Posterior cingulate gyrus (tissue), 11 donors: ENCODE data around the gene CEPT1.

Experiments used
- DNase-seq, 10 donors: peaks; one replicate each; pipeline versions ENCODE4 v3.0.0 to v3.0.0-alpha.2; 2020 to 2021; ENCODE audit warnings: mixed read lengths in 3 of 10
- intact Hi-C: fragments of 100-400 bp; cut with DNase I; formaldehyde crosslinking; loops from one replicate; pipeline ENCODE4 v1.15.1; 2023

The CEPT1 gene

DNA sequence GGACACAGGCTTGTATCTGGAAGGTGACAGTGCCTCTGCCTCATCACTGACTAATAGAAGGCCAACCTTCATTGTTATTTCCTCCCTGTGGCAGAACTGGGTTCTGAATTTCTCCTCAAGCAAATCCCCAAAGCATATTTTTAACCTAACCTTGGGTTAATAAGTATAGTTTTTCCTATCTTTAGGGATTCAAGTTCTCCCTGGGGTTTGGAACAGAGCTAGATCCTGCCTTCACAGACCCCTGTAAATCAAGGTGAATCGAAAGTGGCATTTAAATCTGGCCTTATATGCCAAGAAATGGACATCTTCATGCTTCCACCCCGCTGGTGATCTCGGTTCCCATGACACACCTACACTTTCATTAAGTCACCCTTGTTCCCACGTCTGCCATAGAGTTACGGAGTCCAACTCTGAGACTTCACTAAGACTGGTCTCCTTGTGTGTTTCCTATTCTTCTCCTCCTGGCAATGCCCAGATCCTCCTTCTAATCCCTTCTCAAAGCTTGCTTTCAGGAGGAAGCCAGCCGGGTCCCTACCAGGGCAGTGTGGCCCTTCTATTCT, 83.2 kb downstream of the CEPT1 start:
- intact Hi-C loops, result loop anchor here (1.0 kb wide), 1 partner anchor 176 kb away; no protein-coding TSS in a partner anchor
- no peak for DNase-seq

DNA sequence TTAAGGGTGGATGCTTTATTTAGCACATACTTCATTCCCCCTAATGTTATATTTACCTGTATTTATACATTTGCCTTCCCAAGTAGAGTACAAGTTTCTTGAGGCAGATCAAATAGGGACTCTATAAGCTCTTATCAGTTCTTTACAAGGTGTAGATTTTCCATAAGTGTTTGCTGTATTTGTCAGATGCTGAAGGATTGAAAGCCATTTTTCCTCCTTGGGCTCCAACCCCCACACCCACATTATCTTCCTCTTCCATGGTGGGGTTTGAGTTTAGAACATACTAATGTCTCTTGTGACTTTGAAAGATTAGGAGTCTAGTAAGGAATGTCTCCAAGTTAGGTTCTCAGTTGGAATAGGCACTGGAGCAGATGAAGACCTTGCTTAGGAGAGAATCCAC, 85.1 kb downstream of the CEPT1 start:
- no peak for DNase-seq
- intact Hi-C loops, result loop anchor here (5.0 kb wide), 1 partner anchor 107 kb away; no protein-coding TSS in a partner anchor

DNA sequence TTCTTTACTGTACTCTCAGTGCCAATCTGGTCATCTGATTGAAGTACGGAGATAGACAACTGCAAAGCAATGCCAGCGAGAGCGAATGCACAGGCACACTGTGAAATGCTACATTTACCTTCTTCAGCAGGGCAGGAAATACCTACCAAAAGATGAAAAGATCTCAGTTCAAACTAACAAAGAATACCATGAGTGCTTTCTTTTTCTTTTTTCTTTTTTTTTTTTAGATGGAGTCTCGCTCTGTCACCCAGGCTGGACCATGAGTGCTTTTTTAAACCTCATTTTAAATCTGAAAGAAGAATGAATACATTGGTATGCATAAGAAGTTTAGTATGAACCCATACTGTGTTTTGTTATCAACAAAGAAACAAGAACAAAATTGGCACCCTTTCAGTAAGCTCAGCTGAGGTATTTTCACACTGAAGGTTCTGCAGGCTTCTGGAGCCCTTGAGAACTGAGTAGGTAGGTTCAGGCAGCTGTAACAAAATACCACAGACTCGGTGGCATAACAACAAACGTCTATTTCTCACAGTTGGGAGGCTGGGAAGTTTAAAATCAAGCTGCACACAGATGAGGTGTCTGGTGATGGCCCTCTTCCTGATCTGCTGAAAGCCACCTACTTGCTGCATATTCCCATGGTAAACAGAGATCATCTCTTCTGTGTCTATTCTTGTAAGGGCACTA, 85.8 kb downstream of the CEPT1 start:
- intact Hi-C loops, result loop anchor here (5.0 kb wide), 1 partner anchor 106 kb away; no protein-coding TSS in a partner anchor

DNA sequence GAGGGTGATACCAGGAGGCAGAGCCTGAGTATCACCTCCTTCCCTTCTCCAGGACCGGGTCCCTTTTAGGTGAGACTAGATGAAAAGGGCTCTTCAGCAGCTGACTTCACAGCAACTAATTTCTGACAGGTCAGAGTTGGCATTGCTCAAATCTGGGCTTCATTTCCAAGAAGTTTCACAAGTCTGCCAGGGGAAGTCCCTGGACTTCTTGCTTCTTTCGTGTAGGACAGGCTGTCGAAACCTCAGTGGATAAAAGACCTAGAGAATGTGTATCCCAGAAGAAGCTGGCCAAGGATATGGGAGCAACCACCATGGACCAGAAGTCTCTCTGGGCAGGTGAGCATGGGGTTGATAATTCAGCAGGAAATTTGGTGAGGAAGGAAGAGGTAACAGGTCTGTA, 87.4 kb downstream of the CEPT1 start, which contains the start of gene CHI3L2:
CHI3L2 (plus strand) TSS at position 280 of the 400 bp plus-strand sequence; CDS start at position 297, 17 bp downstream.
- intact Hi-C loops, result loop anchor here (5.0 kb wide), 1 partner anchor 105 kb away; no protein-coding TSS in a partner anchor
- DNase-seq, result no peak

More for the DNA sequence above, 85.8 kb downstream of the CEPT1 start:
- no peak for DNase-seq

DNA sequence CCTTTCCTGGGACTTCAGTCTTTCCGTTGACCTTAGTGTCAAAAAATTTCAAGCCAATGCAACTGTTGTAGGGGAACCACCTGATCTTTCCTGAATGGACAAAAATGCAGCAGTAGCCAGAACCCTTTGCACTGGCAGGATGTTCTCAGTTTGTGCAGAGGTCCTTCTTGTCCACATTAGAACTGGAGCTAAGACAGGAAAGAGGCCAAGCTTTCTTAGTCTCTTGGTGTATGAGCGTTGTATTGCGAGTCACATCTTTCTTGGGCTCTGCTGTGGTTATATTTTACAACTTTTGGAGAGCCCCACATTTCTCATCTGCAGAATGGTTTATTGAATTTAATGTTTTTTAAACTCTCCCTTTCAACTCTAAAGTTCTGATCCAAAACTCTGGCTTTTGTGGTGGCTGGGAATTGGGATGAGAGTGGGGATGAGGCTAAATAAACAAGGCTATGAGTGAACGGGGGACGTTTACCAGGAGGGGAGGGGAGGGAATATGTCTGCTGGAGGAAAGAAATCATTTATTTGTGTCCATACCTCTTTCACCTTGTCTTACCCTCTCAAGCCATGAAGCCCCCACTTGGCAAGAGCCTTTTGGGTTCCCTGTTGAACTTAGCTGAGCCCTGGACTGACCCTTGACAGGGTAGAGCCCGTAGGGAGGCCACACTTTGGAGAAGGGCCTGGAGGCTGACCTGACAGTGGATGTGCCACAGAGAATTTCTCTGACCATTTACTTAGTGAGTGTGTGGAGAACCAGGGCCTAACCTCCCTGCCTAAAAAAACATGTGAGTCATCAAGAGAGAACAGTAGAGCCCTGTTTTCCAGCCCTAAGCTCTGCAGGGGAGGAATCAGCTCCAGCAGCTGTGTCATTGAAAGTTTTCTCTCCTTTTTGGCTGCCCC, 88.1 kb downstream of the CEPT1 start:
- DNase-seq, result peak in 2 of 10 donors; percentile 19 to 29
- intact Hi-C loops, result loop anchor here (5.0 kb wide), 1 partner anchor 104 kb away; no protein-coding TSS in a partner anchor

DNA sequence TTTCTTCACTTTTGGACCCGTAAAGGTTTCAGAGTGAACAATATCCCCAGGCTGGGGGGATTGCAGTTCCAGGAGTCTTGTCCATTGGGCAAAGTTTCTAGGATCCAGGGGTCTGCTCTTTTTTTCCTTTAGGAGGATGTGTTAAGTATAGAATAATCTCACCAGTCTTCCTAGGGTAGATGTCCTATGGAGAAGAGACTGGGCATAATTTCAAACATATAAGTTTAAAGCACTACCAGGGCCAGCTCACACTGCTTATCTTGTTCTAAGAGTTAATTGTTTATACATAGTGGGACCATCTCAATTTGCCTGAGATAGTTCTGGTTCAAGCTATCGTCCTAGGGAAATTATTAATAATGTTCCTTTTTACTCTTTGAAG, 88.7 kb downstream of the CEPT1 start:
- intact Hi-C loops, result loop anchor here (5.0 kb wide), 1 partner anchor 104 kb away; no protein-coding TSS in a partner anchor
- no peak for DNase-seq

DNA sequence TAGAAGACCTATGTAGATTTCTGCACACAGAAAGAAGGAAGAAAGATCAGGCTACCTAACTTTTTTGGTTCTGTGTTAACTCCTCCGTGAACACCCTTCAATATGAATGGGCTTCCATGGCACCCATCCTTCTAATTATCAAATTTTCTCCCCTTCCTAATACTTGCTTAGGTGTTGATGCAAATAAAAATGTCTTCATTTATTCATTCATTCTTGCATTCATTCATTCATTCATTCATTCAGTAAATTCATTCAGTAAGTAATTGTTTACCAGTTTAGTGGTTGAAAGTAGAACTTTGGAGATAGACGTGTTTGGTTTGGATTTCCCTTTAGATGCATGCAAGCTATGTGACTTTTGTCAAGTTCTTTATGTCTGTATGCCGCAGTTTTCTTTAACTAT, 92.1 kb downstream of the CEPT1 start:
- DNase-seq, result no peak
- intact Hi-C loops, result no loop called here

- DNase-seq, result no peak
- intact Hi-C loops, result no loop called here
Measured at GRCh38 chr1:111234258-111234657, 94.2 kb downstream of the CEPT1 start.
